ENCODE measurements around the gene AKAP12. TPM values are rescaled to one million over a fixed set of nuclear protein-coding genes. Genes with fewer than 3 reads are reported as not detected.

Gene AKAP12
- total RNA-seq, 1 donor from 2014 or later = 154 TPM

DNA sequence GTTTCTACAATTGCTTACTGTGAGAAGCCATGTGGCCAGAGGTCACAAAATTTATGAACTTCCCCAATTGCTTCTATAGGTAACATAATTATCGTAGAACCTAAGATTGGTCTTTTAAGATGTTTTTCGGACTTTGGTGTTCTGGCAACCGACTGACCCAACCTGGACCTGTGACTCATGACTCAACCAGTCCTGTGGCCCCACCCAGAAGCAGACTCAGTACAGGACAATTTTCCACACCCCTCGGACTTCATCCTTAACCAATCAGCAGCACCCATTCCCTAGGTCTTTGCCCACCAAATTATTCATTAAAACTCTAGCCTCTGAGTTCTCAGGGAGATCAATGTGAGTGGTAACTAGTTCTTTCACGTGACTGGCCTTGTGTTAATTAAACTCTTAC is 26.4 kb upstream of the AKAP12 start:
- no peaks in the 10 kb centered on the region for H3K27me3 Mint-ChIP-seq (ENCODE audit: unreplicated experiment)
- TF ChIP-seq, protein P1, sequence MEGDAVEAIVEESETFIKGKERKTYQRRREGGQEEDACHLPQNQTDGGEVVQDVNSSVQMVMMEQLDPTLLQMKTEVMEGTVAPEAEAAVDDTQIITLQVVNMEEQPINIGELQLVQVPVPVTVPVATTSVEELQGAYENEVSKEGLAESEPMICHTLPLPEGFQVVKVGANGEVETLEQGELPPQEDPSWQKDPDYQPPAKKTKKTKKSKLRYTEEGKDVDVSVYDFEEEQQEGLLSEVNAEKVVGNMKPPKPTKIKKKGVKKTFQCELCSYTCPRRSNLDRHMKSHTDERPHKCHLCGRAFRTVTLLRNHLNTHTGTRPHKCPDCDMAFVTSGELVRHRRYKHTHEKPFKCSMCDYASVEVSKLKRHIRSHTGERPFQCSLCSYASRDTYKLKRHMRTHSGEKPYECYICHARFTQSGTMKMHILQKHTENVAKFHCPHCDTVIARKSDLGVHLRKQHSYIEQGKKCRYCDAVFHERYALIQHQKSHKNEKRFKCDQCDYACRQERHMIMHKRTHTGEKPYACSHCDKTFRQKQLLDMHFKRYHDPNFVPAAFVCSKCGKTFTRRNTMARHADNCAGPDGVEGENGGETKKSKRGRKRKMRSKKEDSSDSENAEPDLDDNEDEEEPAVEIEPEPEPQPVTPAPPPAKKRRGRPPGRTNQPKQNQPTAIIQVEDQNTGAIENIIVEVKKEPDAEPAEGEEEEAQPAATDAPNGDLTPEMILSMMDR (IDR thresholded peaks at IDR 0.05) = no peak
- peaks cover 9% of the 10 kb centered on the region for H3K36me3 Mint-ChIP-seq (ENCODE audit: unreplicated experiment)
- H3K27ac Mint-ChIP-seq (ENCODE audit: unreplicated experiment) = no peak overlapping the region
- H3K4me1 Mint-ChIP-seq (ENCODE audit: unreplicated experiment) = peaks cover 9% of the 10 kb centered on the region
- no peak overlapping the region for H3K4me3 Mint-ChIP-seq (ENCODE audit: unreplicated experiment)
- peaks cover 15% of the 10 kb centered on the region for H3K9me3 Mint-ChIP-seq (ENCODE audit: unreplicated experiment)
- no peak for DNase-seq (ENCODE audit: extremely low spot score, unreplicated experiment)

DNA sequence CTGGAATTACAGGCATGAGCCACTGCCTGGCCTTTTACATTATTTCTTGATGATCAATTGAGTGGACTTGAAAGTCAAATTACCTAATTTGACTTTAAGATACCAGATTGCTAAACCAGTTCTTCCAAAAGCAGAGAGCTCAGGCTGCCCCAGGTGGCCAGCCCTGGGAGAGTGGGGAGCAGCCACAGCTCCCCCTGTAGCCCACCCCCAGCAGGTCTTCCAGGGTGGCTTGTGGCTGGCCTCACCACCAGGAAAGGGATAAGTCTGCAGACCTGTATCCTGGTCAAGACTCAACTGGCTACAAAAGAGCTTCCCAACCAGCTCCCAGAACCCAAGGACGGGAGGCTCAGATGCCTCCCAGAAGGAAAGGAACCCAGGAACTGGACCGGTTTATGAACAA is 23.8 kb upstream of the AKAP12 start:
- H3K27me3 Mint-ChIP-seq (ENCODE audit: unreplicated experiment) = no peaks in the 10 kb centered on the region
- TF ChIP-seq, protein P1 (IDR thresholded peaks at IDR 0.05) = no peak
- DNase-seq (ENCODE audit: extremely low spot score, unreplicated experiment) = no peak
- no peaks in the 10 kb centered on the region for H3K4me1 Mint-ChIP-seq (ENCODE audit: unreplicated experiment)
- H3K36me3 Mint-ChIP-seq (ENCODE audit: unreplicated experiment) = peaks cover 9% of the 10 kb centered on the region
- no peak overlapping the region for H3K4me3 Mint-ChIP-seq (ENCODE audit: unreplicated experiment)
- peaks cover 11% of the 10 kb centered on the region for H3K9me3 Mint-ChIP-seq (ENCODE audit: unreplicated experiment)
- no peak overlapping the region for H3K27ac Mint-ChIP-seq (ENCODE audit: unreplicated experiment)

DNA sequence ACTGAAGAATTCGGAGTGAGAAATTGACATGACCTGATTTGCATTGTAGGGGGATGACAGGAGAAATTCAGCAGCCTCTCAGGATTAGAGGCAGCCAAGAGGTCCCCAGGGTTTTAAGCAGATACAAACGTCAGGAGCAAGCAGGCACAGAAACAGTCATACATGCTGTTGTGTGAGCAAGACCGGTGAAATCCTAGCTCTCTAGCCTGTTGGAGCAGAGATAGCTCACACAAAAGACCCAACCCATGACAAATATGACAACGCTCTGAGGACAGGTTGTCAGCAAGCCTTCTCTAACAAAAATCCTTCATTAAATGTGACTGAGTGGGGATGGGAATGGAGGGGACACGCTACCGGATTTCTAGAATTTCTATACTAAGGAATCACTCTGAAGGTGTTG is 23.0 kb upstream of the AKAP12 start:
- Mint-ChIP-seq H3K36me3 (ENCODE audit: unreplicated experiment) (peaks cover 5% of the 10 kb centered on the region), H3K4me1 (ENCODE audit: unreplicated experiment) (no peaks in the 10 kb centered on the region), H3K27me3 (ENCODE audit: unreplicated experiment) (no peaks in the 10 kb centered on the region), H3K9me3 (ENCODE audit: unreplicated experiment) (peaks cover 6% of the 10 kb centered on the region), H3K27ac (ENCODE audit: unreplicated experiment) (no peak overlapping the region), H3K4me3 (ENCODE audit: unreplicated experiment) (no peak overlapping the region)
- DNase-seq (ENCODE audit: extremely low spot score, unreplicated experiment) = no peak
- TF ChIP-seq, protein P1 (IDR thresholded peaks at IDR 0.05) = no peak

DNA sequence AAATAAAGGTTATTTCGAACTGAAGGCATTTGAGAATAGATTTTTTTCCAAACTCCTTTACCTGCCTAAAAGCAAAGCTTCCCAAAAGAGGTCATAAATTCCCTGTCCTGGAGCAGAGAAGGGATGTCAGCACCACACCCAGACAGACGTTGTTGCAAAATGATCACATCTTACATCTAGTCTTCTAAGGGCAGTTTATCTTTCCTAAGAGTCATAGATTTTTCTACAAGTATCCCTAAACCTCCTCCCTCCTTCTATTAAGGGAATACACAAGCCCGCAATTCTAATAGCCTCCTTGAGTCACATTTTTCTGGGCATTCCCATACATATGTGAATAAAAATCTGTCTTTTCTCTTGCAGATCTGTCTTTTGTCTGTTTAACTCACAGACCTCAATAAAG is 20.6 kb upstream of the AKAP12 start:
- DNase-seq (ENCODE audit: extremely low spot score, unreplicated experiment) = no peak
- no peaks in the 10 kb centered on the region for H3K9me3 Mint-ChIP-seq (ENCODE audit: unreplicated experiment)
- TF ChIP-seq, protein P1 (IDR thresholded peaks at IDR 0.05) = no peak

DNA sequence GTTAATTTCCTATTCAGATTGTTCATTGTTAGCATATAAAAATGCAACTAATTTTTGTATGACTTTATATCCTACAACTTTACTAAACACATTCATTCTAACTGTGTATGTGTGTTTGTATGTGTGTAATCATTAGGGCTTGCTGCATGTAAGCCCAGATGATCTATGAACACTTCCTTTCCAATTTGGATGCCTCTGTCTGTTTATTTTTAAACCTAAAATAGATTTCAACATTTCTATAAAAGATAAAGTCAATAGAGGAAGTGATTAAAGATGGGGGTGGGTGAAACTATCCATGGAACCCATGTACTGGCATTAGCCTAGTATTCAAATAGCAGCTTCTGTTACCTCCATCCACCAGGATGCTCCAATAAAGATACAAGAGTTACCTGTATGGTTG is 15.7 kb upstream of the AKAP12 start:
- TF ChIP-seq, protein P1 (IDR thresholded peaks at IDR 0.05) = no peak
- Mint-ChIP-seq H3K4me3 (ENCODE audit: unreplicated experiment) (no peak overlapping the region), H3K9me3 (ENCODE audit: unreplicated experiment) (no peaks in the 10 kb centered on the region), H3K27me3 (ENCODE audit: unreplicated experiment) (no peaks in the 10 kb centered on the region), H3K4me1 (ENCODE audit: unreplicated experiment) (no peaks in the 10 kb centered on the region), H3K27ac (ENCODE audit: unreplicated experiment) (no peak overlapping the region), H3K36me3 (ENCODE audit: unreplicated experiment) (no peaks in the 10 kb centered on the region)
- DNase-seq (ENCODE audit: extremely low spot score, unreplicated experiment) = no peak

More for the DNA sequence above, 20.6 kb upstream of the AKAP12 start:
- no peak overlapping the region for H3K4me3 Mint-ChIP-seq (ENCODE audit: unreplicated experiment)
- H3K4me1 Mint-ChIP-seq (ENCODE audit: unreplicated experiment) = no peaks in the 10 kb centered on the region
- H3K27ac Mint-ChIP-seq (ENCODE audit: unreplicated experiment) = no peak overlapping the region
- no peaks in the 10 kb centered on the region for H3K27me3 Mint-ChIP-seq (ENCODE audit: unreplicated experiment)
- no peaks in the 10 kb centered on the region for H3K36me3 Mint-ChIP-seq (ENCODE audit: unreplicated experiment)

All from osteocyte (in vitro differentiated cells).